BLaER1 (cell line): ENCODE measurements around the gene SIRPB2.

Experiments used
- H3K27ac ChIP-seq: shearing (Covaris generic); formaldehyde crosslinking; 2 replicates; pipeline ENCODE4 v1.8.1; 2022
- H3K27me3 ChIP-seq: shearing (Covaris generic); formaldehyde crosslinking; 2 replicates; pipeline ENCODE4 v1.8.1; 2022
- H3K36me3 ChIP-seq: shearing (Covaris generic); formaldehyde crosslinking; 2 replicates; pipeline ENCODE4 v1.8.1; 2022
- H3K4me1 ChIP-seq: shearing (Covaris generic); formaldehyde crosslinking; 2 replicates; pipeline ENCODE4 v1.8.1; 2022
- H3K4me2 ChIP-seq: shearing (Covaris generic); formaldehyde crosslinking; 2 replicates; pipeline ENCODE4 v1.8.1; 2022
- H3K4me3 ChIP-seq: shearing (Covaris generic); formaldehyde crosslinking; 2 replicates; pipeline ENCODE4 v1.8.1; 2022
- H3K9ac ChIP-seq: shearing (Covaris generic); formaldehyde crosslinking; 2 replicates; pipeline ENCODE4 v1.8.1; 2022
- H3K9me3 ChIP-seq: shearing (Covaris generic); formaldehyde crosslinking; 2 replicates; pipeline ENCODE4 v1.8.1; 2022
- H4K20me1 ChIP-seq: shearing (Covaris generic); formaldehyde crosslinking; 2 replicates; pipeline ENCODE4 v1.8.1; 2022
- Cebpa-rat ChIP-seq: shearing (Covaris generic); IDR thresholded peaks from 2 replicates; pipeline ENCODE4 v1.8.1; 2022

The SIRPB2 gene

GRCh38 chr20:1466211-1467081, 24.8 kb downstream of the SIRPB2 start, which contains the start of gene NSFL1C:
Gene NSFL1C, minus strand, starts transcription at chr20:1466849. Its CDS starts 25 bp downstream, at chr20:1466824.
- TF ChIP-seq Cebpa-rat, result no peak
- Histone ChIP-seq H3K4me2 (peak within 1 kb of the TSS; percentile 96), H3K9ac (peak within 1 kb of the TSS; percentile 96), H3K4me1 (peaks cover 40% of the 10 kb centered on the region), H3K9me3 (no peaks in the 10 kb centered on the region), H3K27ac (peak within 1 kb of the TSS; percentile 92), H4K20me1 (peaks cover 50% of the 10 kb centered on the region), H3K27me3 (peaks cover 7% of the 10 kb centered on the region), H3K4me3 (peak within 1 kb of the TSS; percentile 99), H3K36me3 (peaks cover 37% of the 10 kb centered on the region)

- Histone ChIP-seq H3K27ac (peak overlapping the region; percentile 92), H3K4me2 (peak overlapping the region; percentile 96), H4K20me1 (peaks cover 58% of the 10 kb centered on the region), H3K36me3 (peaks cover 45% of the 10 kb centered on the region), H3K9me3 (no peaks in the 10 kb centered on the region), H3K4me1 (peaks cover 40% of the 10 kb centered on the region), H3K27me3 (peaks cover 7% of the 10 kb centered on the region), H3K4me3 (peak overlapping the region; percentile 99), H3K9ac (peak overlapping the region; percentile 96)
- no peak for TF ChIP-seq Cebpa-rat
Observed at GRCh38 chr20:1465470-1466210, 25.6 kb downstream of the SIRPB2 start.

GRCh38 chr20:1463971-1464570, 27.1 kb downstream of the SIRPB2 start:
- Histone ChIP-seq H4K20me1 (peaks cover 74% of the 10 kb centered on the region), H3K36me3 (peaks cover 61% of the 10 kb centered on the region), H3K9ac (no peak overlapping the region), H3K4me3 (no peak overlapping the region), H3K27ac (no peak overlapping the region), H3K9me3 (no peaks in the 10 kb centered on the region), H3K4me1 (peaks cover 40% of the 10 kb centered on the region), H3K4me2 (no peak overlapping the region), H3K27me3 (peaks cover 7% of the 10 kb centered on the region)
- TF ChIP-seq Cebpa-rat, result no peak

- peaks cover 86% of the 10 kb centered on the region for H4K20me1 ChIP-seq
- peaks cover 35% of the 10 kb centered on the region for H3K4me1 ChIP-seq
- TF ChIP-seq Cebpa-rat, result no peak
- H3K9me3 ChIP-seq, result no peaks in the 10 kb centered on the region
- H3K9ac ChIP-seq, result no peak overlapping the region
- no peak overlapping the region for H3K4me2 ChIP-seq
- no peak overlapping the region for H3K4me3 ChIP-seq
- no peak overlapping the region for H3K27ac ChIP-seq
- H3K27me3 ChIP-seq, result peaks cover 6% of the 10 kb centered on the region
- H3K36me3 ChIP-seq, result peaks cover 73% of the 10 kb centered on the region
Observed at GRCh38 chr20:1462834-1463233, 28.4 kb downstream of the SIRPB2 start.

DNA sequence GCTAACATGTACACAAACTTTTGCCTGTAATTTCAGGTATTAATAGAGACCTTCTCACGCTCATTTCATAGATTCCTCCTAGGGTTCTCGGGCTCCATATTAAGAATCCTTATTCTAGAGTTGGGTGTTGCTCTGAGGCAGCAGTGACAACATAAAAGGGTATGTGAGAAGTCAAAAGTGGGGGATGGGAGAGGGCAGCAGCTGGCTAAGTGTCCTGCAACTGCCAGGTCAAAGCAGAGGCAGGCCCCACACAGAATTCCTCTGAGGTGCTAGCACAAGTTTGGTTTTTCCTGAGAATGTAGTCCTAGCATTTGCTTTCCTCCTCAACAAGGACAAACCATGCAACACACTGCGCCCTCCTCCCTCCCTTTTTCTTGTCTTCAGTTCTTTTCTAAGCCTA, 29.2 kb downstream of the SIRPB2 start:
- H3K27me3 ChIP-seq, result no peaks in the 10 kb centered on the region
- H3K9me3 ChIP-seq, result no peaks in the 10 kb centered on the region
- H3K4me2 ChIP-seq, result no peak overlapping the region
- H3K4me1 ChIP-seq, result peaks cover 27% of the 10 kb centered on the region
- no peak overlapping the region for H3K9ac ChIP-seq
- no peak overlapping the region for H3K4me3 ChIP-seq
- peaks cover 93% of the 10 kb centered on the region for H4K20me1 ChIP-seq
- no peak overlapping the region for H3K27ac ChIP-seq
- H3K36me3 ChIP-seq, result peaks cover 79% of the 10 kb centered on the region
- no peak for TF ChIP-seq Cebpa-rat

GRCh38 chr20:1460275-1460674, 30.9 kb downstream of the SIRPB2 start:
- Histone ChIP-seq H3K27ac (no peak overlapping the region), H3K9me3 (no peaks in the 10 kb centered on the region), H3K9ac (no peak overlapping the region), H3K4me3 (no peak overlapping the region), H4K20me1 (peaks cover 89% of the 10 kb centered on the region), H3K27me3 (no peaks in the 10 kb centered on the region), H3K4me2 (no peak overlapping the region), H3K36me3 (peaks cover 95% of the 10 kb centered on the region), H3K4me1 (peaks cover 18% of the 10 kb centered on the region)
- TF ChIP-seq Cebpa-rat, result no peak

GRCh38 chr20:1457992-1458391, 33.2 kb downstream of the SIRPB2 start:
- H3K27me3 ChIP-seq, result no peaks in the 10 kb centered on the region
- no peaks in the 10 kb centered on the region for H3K4me1 ChIP-seq
- no peaks in the 10 kb centered on the region for H3K9me3 ChIP-seq
- H3K27ac ChIP-seq, result no peak overlapping the region
- no peak overlapping the region for H3K4me3 ChIP-seq
- no peak overlapping the region for H3K4me2 ChIP-seq
- no peak overlapping the region for H3K9ac ChIP-seq
- H3K36me3 ChIP-seq, result peaks cover 95% of the 10 kb centered on the region
- no peak for TF ChIP-seq Cebpa-rat
- peaks cover 68% of the 10 kb centered on the region for H4K20me1 ChIP-seq

- Histone ChIP-seq H3K27me3 (no peaks in the 10 kb centered on the region), H3K4me1 (no peaks in the 10 kb centered on the region), H4K20me1 (peaks cover 55% of the 10 kb centered on the region), H3K9ac (no peak overlapping the region), H3K9me3 (no peaks in the 10 kb centered on the region), H3K27ac (no peak overlapping the region), H3K4me2 (no peak overlapping the region), H3K36me3 (peaks cover 96% of the 10 kb centered on the region), H3K4me3 (no peak overlapping the region)
- TF ChIP-seq Cebpa-rat, result no peak
Observed at GRCh38 chr20:1456300-1456699, 34.9 kb downstream of the SIRPB2 start.

GRCh38 chr20:1450926-1451491, 40.2 kb downstream of the SIRPB2 start:
- H3K9me3 ChIP-seq, result no peaks in the 10 kb centered on the region
- H3K4me1 ChIP-seq, result peaks cover 19% of the 10 kb centered on the region
- no peak overlapping the region for H3K27ac ChIP-seq
- H4K20me1 ChIP-seq, result peaks cover 35% of the 10 kb centered on the region
- no peaks in the 10 kb centered on the region for H3K27me3 ChIP-seq
- H3K9ac ChIP-seq, result no peak overlapping the region
- TF ChIP-seq Cebpa-rat, result no peak
- H3K36me3 ChIP-seq, result peaks cover 95% of the 10 kb centered on the region
- H3K4me3 ChIP-seq, result no peak overlapping the region
- no peak overlapping the region for H3K4me2 ChIP-seq
